ENCODE measurements around the gene SAMD9L. TPM values are rescaled to one million over a fixed set of nuclear protein-coding genes. Genes with fewer than 3 reads are reported as not detected.

SAMD9L gene
- total RNA-seq, 6 experiments from 2014 or later = 4.3 to 9.9 (median 7.8) TPM

DNA sequence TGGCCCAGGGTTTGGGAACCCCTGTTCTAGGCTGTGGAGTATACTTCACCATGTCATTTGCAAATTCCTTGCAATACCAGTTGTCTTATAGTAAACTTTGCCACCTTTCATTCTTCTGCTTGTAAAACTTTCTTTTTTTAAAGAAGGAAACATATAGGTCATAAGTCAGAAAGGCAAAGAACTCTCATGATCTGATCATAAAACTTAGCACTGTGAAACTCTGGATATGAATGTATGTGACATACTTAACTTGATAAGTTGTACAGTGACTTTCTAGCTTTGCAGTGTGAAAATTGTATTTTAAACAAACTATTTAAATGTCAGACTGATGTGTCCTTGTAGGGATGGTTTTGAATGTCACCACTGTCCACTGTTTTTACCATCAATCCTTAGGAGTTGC, 31.0 kb upstream of the SAMD9L start:
- TF ChIP-seq, protein P1, sequence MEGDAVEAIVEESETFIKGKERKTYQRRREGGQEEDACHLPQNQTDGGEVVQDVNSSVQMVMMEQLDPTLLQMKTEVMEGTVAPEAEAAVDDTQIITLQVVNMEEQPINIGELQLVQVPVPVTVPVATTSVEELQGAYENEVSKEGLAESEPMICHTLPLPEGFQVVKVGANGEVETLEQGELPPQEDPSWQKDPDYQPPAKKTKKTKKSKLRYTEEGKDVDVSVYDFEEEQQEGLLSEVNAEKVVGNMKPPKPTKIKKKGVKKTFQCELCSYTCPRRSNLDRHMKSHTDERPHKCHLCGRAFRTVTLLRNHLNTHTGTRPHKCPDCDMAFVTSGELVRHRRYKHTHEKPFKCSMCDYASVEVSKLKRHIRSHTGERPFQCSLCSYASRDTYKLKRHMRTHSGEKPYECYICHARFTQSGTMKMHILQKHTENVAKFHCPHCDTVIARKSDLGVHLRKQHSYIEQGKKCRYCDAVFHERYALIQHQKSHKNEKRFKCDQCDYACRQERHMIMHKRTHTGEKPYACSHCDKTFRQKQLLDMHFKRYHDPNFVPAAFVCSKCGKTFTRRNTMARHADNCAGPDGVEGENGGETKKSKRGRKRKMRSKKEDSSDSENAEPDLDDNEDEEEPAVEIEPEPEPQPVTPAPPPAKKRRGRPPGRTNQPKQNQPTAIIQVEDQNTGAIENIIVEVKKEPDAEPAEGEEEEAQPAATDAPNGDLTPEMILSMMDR (IDR thresholded peaks at IDR 0.05) = no peak
- DNase-seq = no peak
- no peak overlapping the region for H3K4me3 Mint-ChIP-seq
- H3K27me3 Mint-ChIP-seq (ENCODE audit: insufficient read depth) = peaks cover 19% of the 10 kb centered on the region
- H3K36me3 Mint-ChIP-seq (ENCODE audit: low read depth) = no peaks in the 10 kb centered on the region
- no peak overlapping the region for H3K27ac Mint-ChIP-seq
- no peaks in the 10 kb centered on the region; the same call in 1 of the 2 replicates for H3K4me1 Mint-ChIP-seq (ENCODE audit: low read depth)
- H3K9me3 Mint-ChIP-seq = no peaks in the 10 kb centered on the region

DNA sequence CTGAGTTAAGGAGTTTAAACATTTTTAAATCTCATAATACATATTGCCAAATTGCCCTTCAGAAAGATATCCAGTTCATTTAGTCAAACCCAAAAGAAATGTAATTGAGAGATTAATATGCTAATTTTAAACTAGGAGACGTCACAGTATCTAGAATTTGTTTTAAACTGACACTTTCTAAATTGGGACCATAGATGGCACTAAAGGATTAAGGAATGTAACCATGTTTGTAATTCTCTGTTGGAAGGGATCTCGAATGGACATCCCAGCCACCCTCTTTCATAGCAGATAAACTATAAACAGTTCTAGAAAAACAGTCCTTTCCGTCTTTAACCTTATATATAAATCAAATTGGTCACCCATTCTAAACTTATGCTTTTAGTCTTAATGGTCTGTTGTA, 30.0 kb upstream of the SAMD9L start:
- H3K36me3 Mint-ChIP-seq (ENCODE audit: low read depth) = no peaks in the 10 kb centered on the region
- DNase-seq = no peak

DNA sequence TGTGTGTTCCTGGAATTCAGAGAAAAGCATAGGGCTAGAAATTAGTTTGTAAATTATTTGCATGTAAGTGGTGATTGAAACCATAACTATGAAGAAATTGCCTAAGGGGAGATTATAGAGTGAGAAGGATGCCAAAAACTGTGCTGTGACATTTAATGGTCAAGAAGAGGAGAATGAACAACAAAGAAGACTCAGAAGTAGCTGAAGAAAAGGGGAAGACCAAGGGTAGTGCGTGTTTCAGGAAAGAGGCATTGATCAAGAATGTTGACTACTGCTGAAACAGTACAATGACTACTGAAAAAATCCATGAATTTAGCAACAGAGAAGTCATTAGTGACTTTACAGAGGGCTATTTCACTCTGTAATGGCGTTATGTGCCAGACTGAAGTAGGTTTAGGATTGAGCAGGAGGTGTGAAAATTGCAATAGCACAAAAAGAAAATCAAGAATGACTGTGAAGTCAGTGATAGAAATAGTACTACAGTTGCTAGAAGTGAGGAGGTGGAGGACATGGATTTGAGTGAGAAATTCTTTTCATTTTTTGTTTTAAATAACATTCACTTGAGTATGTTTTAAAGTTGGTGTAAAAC, 28.9 kb upstream of the SAMD9L start:
- H3K9me3 Mint-ChIP-seq = peaks cover 5% of the 10 kb centered on the region
- no peak overlapping the region for H3K4me3 Mint-ChIP-seq
- peaks cover 14% of the 10 kb centered on the region for H3K27me3 Mint-ChIP-seq (ENCODE audit: insufficient read depth)
- no peak for DNase-seq
- no peaks in the 10 kb centered on the region; the same call in 1 of the 2 replicates for H3K4me1 Mint-ChIP-seq (ENCODE audit: low read depth)
- H3K27ac Mint-ChIP-seq = no peak overlapping the region
- peaks cover under 1% of the 10 kb centered on the region; the same call in 1 of the 2 replicates for H3K36me3 Mint-ChIP-seq (ENCODE audit: low read depth)
- TF ChIP-seq, protein P1 (IDR thresholded peaks at IDR 0.05) = no peak

More for the DNA sequence above, 30.0 kb upstream of the SAMD9L start:
- no peaks in the 10 kb centered on the region; the same call in 1 of the 2 replicates for H3K4me1 Mint-ChIP-seq (ENCODE audit: low read depth)
- H3K27me3 Mint-ChIP-seq (ENCODE audit: insufficient read depth) = peaks cover 17% of the 10 kb centered on the region
- H3K4me3 Mint-ChIP-seq = no peak overlapping the region
- TF ChIP-seq, protein P1 (IDR thresholded peaks at IDR 0.05) = peak; percentile 45; the same call in 1 of the 2 replicates
- H3K9me3 Mint-ChIP-seq = no peaks in the 10 kb centered on the region
- no peak overlapping the region for H3K27ac Mint-ChIP-seq

DNA sequence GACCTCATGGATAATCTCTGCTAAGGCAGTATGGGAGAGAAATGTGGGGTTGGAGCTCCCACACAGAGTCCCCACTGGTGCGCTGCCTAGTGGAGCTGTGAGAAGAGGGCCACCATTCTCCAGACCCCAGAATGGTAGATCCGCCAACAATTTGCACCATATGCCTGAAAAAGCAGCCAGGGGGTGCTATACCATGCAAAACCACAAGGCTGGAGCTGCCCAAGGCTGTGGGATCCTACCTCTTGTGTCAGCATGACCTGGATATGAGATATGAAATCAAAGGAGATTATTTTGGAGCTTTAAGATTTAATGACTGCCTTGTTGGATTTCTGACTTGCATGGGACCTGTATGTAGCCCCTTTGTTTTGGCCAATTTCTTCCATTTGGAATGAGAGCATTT, 27.0 kb upstream of the SAMD9L start:
- Mint-ChIP-seq H3K27me3 (ENCODE audit: insufficient read depth) (peaks cover 8% of the 10 kb centered on the region; the same call in 1 of the 2 replicates), H3K4me1 (ENCODE audit: low read depth) (no peaks in the 10 kb centered on the region; the same call in 1 of the 2 replicates), H3K27ac (no peak overlapping the region), H3K9me3 (peaks cover 22% of the 10 kb centered on the region), H3K36me3 (ENCODE audit: low read depth) (peaks cover 12% of the 10 kb centered on the region), H3K4me3 (no peak overlapping the region)
- DNase-seq = no peak
- TF ChIP-seq, protein P1 (IDR thresholded peaks at IDR 0.05) = peak; percentile 47

DNA sequence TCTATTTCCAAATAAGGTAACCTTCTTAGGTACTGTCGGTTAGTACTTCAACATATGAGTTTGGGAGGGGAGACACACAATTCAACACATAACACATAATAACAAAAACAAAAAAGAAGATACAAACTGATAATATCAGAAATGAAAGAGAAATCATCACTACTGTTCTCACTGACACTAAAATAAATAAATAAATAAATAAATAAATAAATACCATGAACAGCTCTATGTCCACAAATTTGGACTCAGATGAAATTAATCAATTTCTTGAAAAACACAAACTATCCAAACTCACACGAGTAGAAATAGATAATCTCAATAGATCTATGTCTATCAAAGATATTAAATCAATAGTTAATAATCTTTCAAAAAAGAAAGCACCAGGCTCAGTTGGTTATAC, 24.5 kb upstream of the SAMD9L start:
- H3K27ac Mint-ChIP-seq = no peak overlapping the region
- no peaks in the 10 kb centered on the region; the same call in none of the 2 replicates for H3K4me1 Mint-ChIP-seq (ENCODE audit: low read depth)
- no peak overlapping the region for H3K4me3 Mint-ChIP-seq
- TF ChIP-seq, protein P1 (IDR thresholded peaks at IDR 0.05) = no peak
- peaks cover 8% of the 10 kb centered on the region; the same call in 1 of the 2 replicates for H3K27me3 Mint-ChIP-seq (ENCODE audit: insufficient read depth)
- H3K9me3 Mint-ChIP-seq = peaks cover 35% of the 10 kb centered on the region
- peaks cover 12% of the 10 kb centered on the region for H3K36me3 Mint-ChIP-seq (ENCODE audit: low read depth)
- DNase-seq = no peak
